Stomach (tissue), 4 donors: ENCODE measurements around the gene COA3.

Experiments
- CTCF ChIP-seq, 7 experiments: fragments of 450-650 bp in 4 of 7; fragments of 200-600 bp in 3 of 7; sonication (generic) in 3 of 7; IDR thresholded peaks; one replicate each; pipeline ENCODE4 v1.5.1; 2016 to 2019; ENCODE audit warnings: antibody characterized with exemption in 7 of 7, control low read depth in 2 of 7, mild to moderate bottlenecking in 1 of 7
- EP300 ChIP-seq: sonication (generic); formaldehyde crosslinking; IDR thresholded peaks from one replicate; pipeline ENCODE4 v1.6.1; 2017; ENCODE audit warnings: antibody characterized with exemption
- POLR2A ChIP-seq, 4 donors: fragments of 450-650 bp; IDR thresholded peaks; one replicate each; pipeline ENCODE4 v1.6.1; 2016; ENCODE audit warnings: antibody characterized with exemption in 4 of 4, control low read depth in 2 of 4, mild to moderate bottlenecking in 1 of 4, moderate library complexity in 1 of 4
- POLR2AphosphoS5 ChIP-seq, 3 donors: sonication (generic); formaldehyde crosslinking; IDR thresholded peaks; one replicate each; pipeline ENCODE4 v1.6.1; 2016; ENCODE audit warnings: antibody characterized with exemption in 3 of 3

GRCh38 chr17:42844761-42845555, 46.5 kb upstream of the COA3 start:
- no peak for TF ChIP-seq CTCF (IDR thresholded peaks at IDR 0.05)
- TF ChIP-seq POLR2A (IDR thresholded peaks at IDR 0.05): no peak
- no peak for TF ChIP-seq POLR2AphosphoS5 (IDR thresholded peaks at IDR 0.05)
- TF ChIP-seq EP300: no peak
